Measurements from ENCODE around the gene QRICH1. TPM values are rescaled to one million over a fixed set of nuclear protein-coding genes. Genes with fewer than 3 reads are reported as not detected.

Gene QRICH1
- total RNA-seq, 1 experiment from 2014 or later, result 87.5 TPM

- ChIA-PET POLR2A (ENCODE audit: unreplicated experiment) (interaction anchor here (0.5 to 1.6 kb wide), 13 partner anchors 9 to 561 kb away, joined by 3 to 22 read pairs (median 6); partner anchors contain the start of genes ATRIP, IMPDH2, IP6K2 and NDUFAF3), CTCF (interaction anchor here (0.5 to 1.4 kb wide), 4 partner anchors 19 to 265 kb away, joined by 3 to 17 read pairs (median 5); partner anchors contain the start of genes P4HTM and QRICH1)
- Histone ChIP-seq H3K79me2 (ENCODE audit: low read depth) (peaks cover 27% of the 10 kb centered on the region), H3K36me3 (ENCODE audit: low read depth) (no peaks in the 10 kb centered on the region), H2AFZ (peak within 1 kb of the TSS; percentile 79), H4K20me1 (ENCODE audit: insufficient read depth) (peaks cover 26% of the 10 kb centered on the region), H3K9me2 (ENCODE audit: insufficient read depth) (no peaks in the 10 kb centered on the region), H3F3A (ENCODE audit: insufficient read depth, low read depth) (peaks cover 5% of the 10 kb centered on the region; the same call in 1 of the 2 replicates), H3K9me3 (ENCODE audit: insufficient read depth, low read depth) (no peaks in the 10 kb centered on the region), H3K4me1 (replicated peaks; ENCODE audit: insufficient read depth) (peaks cover 9% of the 10 kb centered on the region; the same call in 1 of the 2 replicates), H3K4me3 (peak within 1 kb of the TSS; percentile 81), H3K27ac (peak within 1 kb of the TSS; percentile 87), H3K27me3 (ENCODE audit: insufficient read depth, low read depth) (no peaks in the 10 kb centered on the region), H3K4me2 (peak within 1 kb of the TSS; percentile 84)
- intact Hi-C loops (cut with micrococcal nuclease; ENCODE audit: unreplicated experiment), result loop anchor here (1.0 to 10.0 kb wide), 2 partner anchors 87 to 562 kb away; partner anchors contain the start of genes ATRIP, CCDC51, QRICH1 and TMA7
- no TSS peak for BruUV-seq (replicated peaks)
- peak; percentile 90 to 97 for DNase-seq
- peak; percentile 60 for TF ChIP-seq CTCF (conservative IDR thresholded peaks at IDR 0.05)
- no peak for TF ChIP-seq EZH2 (IDR thresholded peaks at IDR 0.05; ENCODE audit: low read depth)
These were observed 86.7 kb downstream of the QRICH1 start, which contains the start of gene WDR6 for GRCh38 chr3:49007068-49007770. WDR6 (plus strand) TSS chr3:49007391; CDS start chr3:49007432, 41 bp downstream.

GRCh38 chr3:49006408-49007067 is 87.3 kb downstream of the QRICH1 start:
- peaks cover 27% of the 10 kb centered on the region for H3K79me2 ChIP-seq (ENCODE audit: low read depth)
- H3K4me2 ChIP-seq, result peak overlapping the region; percentile 84
- H3K4me1 ChIP-seq (replicated peaks; ENCODE audit: insufficient read depth), result peaks cover 9% of the 10 kb centered on the region; the same call in 1 of the 2 replicates
- no peaks in the 10 kb centered on the region for H3K9me2 ChIP-seq (ENCODE audit: insufficient read depth)
- H2AFZ ChIP-seq, result peak overlapping the region; percentile 79
- H3F3A ChIP-seq (ENCODE audit: insufficient read depth, low read depth), result peaks cover 5% of the 10 kb centered on the region; the same call in 1 of the 2 replicates
- DNase-seq, result no peak
- intact Hi-C loops (cut with micrococcal nuclease; ENCODE audit: unreplicated experiment), result loop anchor here (1.0 to 10.0 kb wide), 2 partner anchors 88 to 562 kb away; partner anchors contain the start of genes ATRIP, CCDC51, QRICH1 and TMA7
- TF ChIP-seq CTCF (conservative IDR thresholded peaks at IDR 0.05) (no peak), EZH2 (IDR thresholded peaks at IDR 0.05; ENCODE audit: low read depth) (no peak)
- ChIA-PET CTCF (interaction anchor here (0.5 to 1.4 kb wide), 3 partner anchors 18 to 264 kb away, joined by 3 to 17 read pairs (median 6); partner anchors contain the start of gene P4HTM), POLR2A (ENCODE audit: unreplicated experiment) (interaction anchor here (0.6 to 1.6 kb wide), 10 partner anchors 11 to 560 kb away, joined by 3 to 22 read pairs (median 8); partner anchors contain the start of genes ATRIP, IMPDH2, IP6K2 and NDUFAF3)
- peak overlapping the region; percentile 24 for H3K27ac ChIP-seq
- H3K36me3 ChIP-seq (ENCODE audit: low read depth), result no peaks in the 10 kb centered on the region
- H4K20me1 ChIP-seq (ENCODE audit: insufficient read depth), result peaks cover 26% of the 10 kb centered on the region
- H3K4me3 ChIP-seq, result peak overlapping the region; percentile 81
- BruUV-seq (replicated peaks), result TSS peak; percentile 79
- H3K27me3 ChIP-seq (ENCODE audit: insufficient read depth, low read depth), result no peaks in the 10 kb centered on the region
- H3K9me3 ChIP-seq (ENCODE audit: insufficient read depth, low read depth), result no peaks in the 10 kb centered on the region

- Histone ChIP-seq H3K9me3 (ENCODE audit: insufficient read depth, low read depth) (no peaks in the 10 kb centered on the region), H2AFZ (no peak overlapping the region), H3K36me3 (ENCODE audit: low read depth) (no peaks in the 10 kb centered on the region), H3K4me2 (peak overlapping the region; percentile 84), H3K79me2 (ENCODE audit: low read depth) (peaks cover 27% of the 10 kb centered on the region), H3K4me1 (replicated peaks; ENCODE audit: insufficient read depth) (peaks cover 9% of the 10 kb centered on the region; the same call in 1 of the 2 replicates), H3K9me2 (ENCODE audit: insufficient read depth) (no peaks in the 10 kb centered on the region), H4K20me1 (ENCODE audit: insufficient read depth) (peaks cover 20% of the 10 kb centered on the region), H3K4me3 (peak overlapping the region; percentile 81; the same call in 1 of the 2 replicates), H3K27ac (no peak overlapping the region), H3F3A (ENCODE audit: insufficient read depth, low read depth) (peaks cover 5% of the 10 kb centered on the region; the same call in 1 of the 2 replicates), H3K27me3 (ENCODE audit: insufficient read depth, low read depth) (no peaks in the 10 kb centered on the region)
- ChIA-PET CTCF (no interaction called here), POLR2A (ENCODE audit: unreplicated experiment) (no interaction called here)
- TF ChIP-seq CTCF (conservative IDR thresholded peaks at IDR 0.05) (no peak), EZH2 (IDR thresholded peaks at IDR 0.05; ENCODE audit: low read depth) (no peak)
- no TSS peak for BruUV-seq (replicated peaks)
- intact Hi-C loops (cut with micrococcal nuclease; ENCODE audit: unreplicated experiment), result loop anchor here (10.0 kb wide), 1 partner anchor 561 kb away; the partner anchor contains the start of genes ATRIP, CCDC51 and TMA7
- DNase-seq, result no peak
These were observed 87.9 kb downstream of the QRICH1 start for GRCh38 chr3:49005998-49006397.
